Left lung (tissue), 10 donors: ENCODE results near the gene RPTOR. TPM values are rescaled to one million over a fixed set of nuclear protein-coding genes. Genes with fewer than 3 reads are reported as not detected.

Experiments used
- ATAC-seq: fragments of 200-7000 bp; cut with Tn5 transposase; one replicate; pipeline ENCODE4 v1.9.1; 2020; ENCODE audit warnings: moderate library complexity
- DNase-seq, 4 donors: peaks; one replicate each; pipeline ENCODE4 v3.0.0-alpha.2; 2013 to 2020
- H3K27ac ChIP-seq, 2 donors: fragments of 200-600 bp; sonication (generic) in 1 of 2; one replicate each; pipeline versions ENCODE4 v1.5.0 to v1.8.0; 2020 to 2021
- H3K27me3 ChIP-seq, 2 donors: fragments of 200-600 bp; sonication (generic) in 1 of 2; one replicate each; pipeline versions ENCODE4 v1.5.0 to v1.8.0; 2020 to 2021
- H3K36me3 ChIP-seq, 2 donors: fragments of 200-600 bp; sonication (generic) in 1 of 2; one replicate each; pipeline versions ENCODE4 v1.5.0 to v1.8.0; 2020 to 2021
- H3K4me1 ChIP-seq, 2 donors: fragments of 200-600 bp; one replicate each; pipeline ENCODE4 v1.8.0; 2021
- H3K4me3 ChIP-seq, 2 donors: fragments of 200-600 bp; sonication (generic) in 1 of 2; one replicate each; pipeline versions ENCODE4 v1.5.0 to v1.8.0; 2020 to 2021; ENCODE audit warnings: mild to moderate bottlenecking in 1 of 2
- H3K9me3 ChIP-seq, 2 donors: fragments of 200-600 bp; sonication (generic) in 1 of 2; one replicate each; pipeline versions ENCODE4 v1.5.0 to v1.8.0; 2020 to 2021
- CTCF ChIP-seq, 2 donors: fragments of 200-600 bp; sonication (generic) in 1 of 2; IDR thresholded peaks; one replicate each; pipeline versions ENCODE4 v1.5.0 to v1.8.0; 2021; ENCODE audit warnings: antibody characterized with exemption in 2 of 2
- intact Hi-C, 2 donors: fragments of 100-400 bp; cut with DNase I; formaldehyde crosslinking; loops; one replicate each; pipeline versions ENCODE4 v1.11.2 to v1.14.2; 2022
- polyA plus RNA-seq, 6 donors: library from polyadenylated mRNA; unstranded; fragments of 120-200 nt; gene quantifications; one replicate each; pipeline ENCODE4 v1.2.1, GENCODE V29; 2013; ENCODE audit not compliant: insufficient read length in 6 of 6
- total RNA-seq, 2 donors: library from RNA; stranded (reverse); fragmentation: NEBNext Ultra II Directional; extraction: Animal tissue kit (Norgen Biotek cat#: 25700); gene quantifications; one replicate each; pipeline ENCODE4 v1.2.1, GENCODE V29; 2021
- donor health status: DM: no; HTN: yes; CAD: no.
- donor health status: DM: no; HTN: no; CAD: no.

Gene RPTOR
- total and polyA plus RNA-seq, 8 donors = 14.2 to 39.2 (median 20.7) TPM

- Histone ChIP-seq H3K36me3 (peaks cover 0 to 46% of the 10 kb centered on the region in 2 donors), H3K4me1 (no peaks in the 10 kb centered on the region), H3K4me3 (no peak overlapping the region), H3K9me3 (no peaks in the 10 kb centered on the region), H3K27me3 (no peaks in the 10 kb centered on the region), H3K27ac (no peak overlapping the region)
- ATAC-seq (no peak), DNase-seq (peak in 1 of 4 donors; percentile 61)
- intact Hi-C loops = no loop called here
- no peak for TF ChIP-seq CTCF (IDR thresholded peaks at IDR 0.05)
Observed at GRCh38 chr17:80847496-80848230, 303.0 kb downstream of the RPTOR start.

GRCh38 chr17:80848449-80849102 lies 303.9 kb downstream of the RPTOR start:
- H3K9me3 ChIP-seq = no peaks in the 10 kb centered on the region
- DNase-seq (no peak), ATAC-seq (no peak)
- H3K4me3 ChIP-seq = no peak overlapping the region
- H3K4me1 ChIP-seq = no peaks in the 10 kb centered on the region
- intact Hi-C loops = no loop called here
- no peak for TF ChIP-seq CTCF (IDR thresholded peaks at IDR 0.05)
- H3K27ac ChIP-seq = no peak overlapping the region
- H3K27me3 ChIP-seq = no peaks in the 10 kb centered on the region
- peaks cover 0 to 46% of the 10 kb centered on the region in 2 donors for H3K36me3 ChIP-seq

DNA sequence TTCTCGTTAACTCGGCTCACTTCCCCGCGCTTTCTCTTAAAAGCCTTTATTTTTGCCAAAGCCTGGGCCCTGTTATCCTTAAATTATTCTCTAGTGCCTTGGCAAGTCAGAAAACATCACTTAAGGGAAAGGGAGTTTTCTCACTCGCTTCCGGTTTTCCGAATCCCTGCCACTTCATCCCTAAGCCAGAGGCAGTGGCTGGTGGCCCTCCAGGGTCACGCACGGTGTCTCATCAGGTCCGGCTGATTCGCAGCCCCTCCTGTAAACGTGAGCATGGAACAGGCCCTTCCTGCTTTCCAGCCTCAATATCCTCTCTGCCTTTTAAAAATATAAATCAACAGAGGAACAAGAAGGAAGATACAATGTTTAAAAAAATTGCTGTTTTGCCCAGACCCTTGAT lies 304.5 kb downstream of the RPTOR start:
- Histone ChIP-seq H3K9me3 (no peaks in the 10 kb centered on the region), H3K4me3 (no peak overlapping the region), H3K27me3 (no peaks in the 10 kb centered on the region), H3K4me1 (peaks cover 0 to 4% of the 10 kb centered on the region in 2 donors), H3K36me3 (peaks cover 0 to 46% of the 10 kb centered on the region in 2 donors), H3K27ac (no peak overlapping the region)
- ATAC-seq (no peak), DNase-seq (no peak)
- no peak for TF ChIP-seq CTCF (IDR thresholded peaks at IDR 0.05)
- intact Hi-C loops = no loop called here

- H3K27me3 ChIP-seq = no peaks in the 10 kb centered on the region
- no peaks in the 10 kb centered on the region for H3K9me3 ChIP-seq
- DNase-seq = no peak
- intact Hi-C loops = no loop called here
- no peak for TF ChIP-seq CTCF (IDR thresholded peaks at IDR 0.05)
- no peak for ATAC-seq
- no peak overlapping the region for H3K4me3 ChIP-seq
- peaks cover 0 to 5% of the 10 kb centered on the region in 2 donors for H3K4me1 ChIP-seq
- H3K27ac ChIP-seq = no peak overlapping the region
- H3K36me3 ChIP-seq = peaks cover 0 to 41% of the 10 kb centered on the region in 2 donors
Observed at GRCh38 chr17:80850109-80850508, 305.5 kb downstream of the RPTOR start.

GRCh38 chr17:80850817-80851216 lies 306.2 kb downstream of the RPTOR start:
- peaks cover 0 to 5% of the 10 kb centered on the region in 2 donors for H3K4me1 ChIP-seq
- ATAC-seq (no peak), DNase-seq (no peak)
- H3K27me3 ChIP-seq = no peaks in the 10 kb centered on the region
- no peak overlapping the region for H3K4me3 ChIP-seq
- H3K36me3 ChIP-seq = peaks cover 0 to 48% of the 10 kb centered on the region in 2 donors
- H3K27ac ChIP-seq = no peak overlapping the region
- TF ChIP-seq CTCF (IDR thresholded peaks at IDR 0.05) = no peak
- no peaks in the 10 kb centered on the region for H3K9me3 ChIP-seq
- intact Hi-C loops = no loop called here
